HG03354 (cell line): ENCODE measurements around the gene HOXB3.

ENCODE experiments used
- ATAC-seq: cut with Tn5 transposase; IDR thresholded peaks from one replicate; pipeline ENCODE4 v1.9.1; 2021; ENCODE audit warnings: mild to moderate bottlenecking; ENCODE audit not compliant: unreplicated experiment, poor library complexity, severe bottlenecking

HOXB3 gene

GRCh38 chr17:48613862-48614694 lies 24.0 kb upstream of the HOXB3 start:
- ATAC-seq, result no peak

DNA sequence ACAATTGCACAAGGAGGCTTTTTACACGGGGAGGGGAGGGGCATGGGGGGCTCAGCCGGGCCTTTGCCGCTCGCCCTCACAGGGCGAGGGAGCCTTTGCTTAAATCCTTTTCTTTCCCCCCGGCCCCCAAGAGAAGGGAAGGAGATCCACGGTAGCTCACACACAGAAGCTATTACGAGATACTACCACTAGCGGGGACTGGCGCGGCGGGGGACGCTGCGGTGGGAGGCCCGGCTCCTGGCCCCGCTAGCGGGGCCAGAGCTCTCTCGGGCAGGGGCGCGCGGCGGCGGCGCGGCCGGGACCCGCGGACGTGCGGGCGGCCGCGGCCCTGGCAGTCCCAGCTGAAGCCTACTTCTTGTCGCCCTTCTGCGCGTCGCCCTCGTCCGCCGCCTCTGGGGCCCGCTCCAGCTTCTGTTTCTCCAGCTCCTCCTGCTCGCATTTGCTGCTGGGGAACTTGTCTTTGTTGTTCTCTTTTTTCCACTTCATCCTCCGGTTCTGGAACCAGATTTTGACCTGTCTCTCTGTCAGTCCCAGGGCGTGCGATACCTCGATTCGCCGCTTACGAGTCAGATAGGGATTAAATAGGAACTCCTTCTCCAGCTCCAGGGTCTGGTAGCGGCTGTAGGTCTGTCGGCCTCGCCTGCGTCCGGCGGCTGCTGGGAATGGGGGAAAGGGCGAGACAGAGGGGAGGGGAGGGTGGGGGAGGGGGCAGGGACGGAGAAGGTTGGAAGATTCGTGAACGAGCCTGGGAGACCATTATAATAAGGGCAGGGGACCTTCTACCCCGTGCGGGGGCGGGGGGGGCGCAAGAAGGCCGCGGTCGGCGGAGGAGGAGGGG lies 23.0 kb upstream of the HOXB3 start:
- ATAC-seq, result peak; percentile 54

DNA sequence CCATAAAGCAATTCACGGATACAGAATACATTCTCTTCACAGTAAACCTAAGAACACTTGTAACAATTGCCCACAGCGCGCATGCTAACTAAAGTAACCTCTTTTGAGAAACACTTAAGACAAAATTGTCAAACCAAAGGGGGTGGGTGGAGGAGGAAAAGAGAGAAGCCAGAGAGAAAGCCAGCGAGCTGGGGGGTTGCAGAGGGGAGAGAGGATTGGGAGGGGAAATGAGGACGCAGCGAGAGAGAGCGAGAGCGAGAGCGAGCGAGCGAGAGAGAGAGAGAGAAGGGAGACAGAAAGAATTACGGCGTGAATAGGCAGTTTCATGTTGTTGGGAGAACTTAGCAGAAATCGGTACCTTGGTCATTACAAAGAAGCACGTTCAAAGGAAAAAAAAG lies 22.4 kb upstream of the HOXB3 start:
- no peak for ATAC-seq

GRCh38 chr17:48611681-48612455 lies 21.8 kb upstream of the HOXB3 start:
- ATAC-seq, result no peak

- ATAC-seq, result peak; percentile 10
These were observed 21.2 kb upstream of the HOXB3 start for GRCh38 chr17:48611213-48611612.

GRCh38 chr17:48610282-48611211 lies 20.5 kb upstream of the HOXB3 start, which contains the start of gene HOXB7:
Gene HOXB7 (minus strand): TSS chr17:48611017. CDS start chr17:48610918, 99 bp downstream.
- ATAC-seq, result peak; percentile 49

- ATAC-seq, result no peak
These were observed 19.8 kb upstream of the HOXB3 start for GRCh38 chr17:48609759-48610281.

GRCh38 chr17:48609033-48609432 lies 19.0 kb upstream of the HOXB3 start:
- ATAC-seq, result no peak

GRCh38 chr17:48608494-48608834 lies 18.4 kb upstream of the HOXB3 start:
- no peak for ATAC-seq

DNA sequence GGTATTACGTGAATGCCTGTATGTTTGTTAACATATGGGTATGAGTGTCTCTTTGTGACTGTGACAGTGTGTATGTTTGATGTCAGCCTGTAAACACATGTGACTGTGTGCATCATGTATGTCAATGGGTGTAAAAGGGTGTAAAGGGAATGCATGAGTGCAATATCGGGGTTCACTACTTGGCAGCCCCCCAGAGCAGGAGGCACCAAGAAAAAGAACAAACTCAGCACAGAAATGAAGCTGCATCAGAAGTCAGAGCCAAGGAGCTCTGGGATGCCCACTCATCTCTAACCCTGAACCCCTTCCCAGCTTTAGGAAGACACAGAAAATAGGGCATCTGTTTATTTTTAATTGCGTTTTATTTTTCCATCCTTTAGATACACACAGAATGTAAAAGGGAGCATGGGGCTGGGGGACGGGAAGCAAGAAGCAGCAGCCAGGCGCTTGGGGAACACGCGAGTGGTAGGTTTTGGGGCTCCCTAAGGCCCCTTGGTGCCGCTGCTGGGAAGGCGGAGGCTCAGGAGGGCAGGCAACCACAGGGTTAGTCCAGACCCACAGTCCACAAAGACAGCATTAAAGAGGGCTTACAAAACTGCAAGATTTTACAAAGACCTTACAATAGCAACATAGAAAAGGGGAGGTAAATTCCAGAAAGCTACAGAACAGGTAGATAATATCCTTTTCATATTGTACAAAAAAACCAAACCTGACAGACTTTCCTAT lies 17.0 kb upstream of the HOXB3 start:
- no peak for ATAC-seq

GRCh38 chr17:48605991-48606891 lies 16.2 kb upstream of the HOXB3 start:
- no peak for ATAC-seq

GRCh38 chr17:48605409-48605919 lies 15.4 kb upstream of the HOXB3 start:
- ATAC-seq, result no peak

DNA sequence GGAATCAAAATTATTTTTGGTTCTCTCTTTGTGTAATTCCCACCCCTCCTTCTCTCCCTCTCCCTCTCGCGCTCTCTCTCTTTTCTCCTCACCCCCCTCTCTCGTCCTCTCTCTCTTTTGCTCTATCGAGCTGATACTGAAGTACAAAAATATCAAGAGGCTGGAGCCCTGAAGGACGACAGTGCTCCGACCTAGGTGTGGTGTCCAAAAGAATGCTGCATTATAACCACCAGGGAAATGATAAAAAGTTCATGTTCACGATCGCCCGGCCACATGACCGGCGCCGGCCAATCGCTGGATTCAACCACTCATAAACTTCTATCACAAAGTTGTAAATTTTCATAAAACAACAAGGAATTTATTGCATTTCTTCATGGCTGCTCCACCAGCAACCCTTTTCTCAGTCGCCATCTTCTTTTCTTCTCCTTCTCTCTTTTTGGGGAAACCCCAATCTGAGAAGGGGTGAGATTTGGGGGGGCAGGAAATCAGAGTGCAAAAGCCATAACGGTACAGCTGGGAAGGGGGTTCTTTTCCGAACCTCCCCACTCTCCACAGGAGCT lies 14.8 kb upstream of the HOXB3 start, which contains the start of gene HOXB6:
TSS of gene HOXB6 (minus strand) at position 217 of the 560 bp plus-strand sequence. CDS start 6,836 bp downstream, outside the sequence.
- ATAC-seq, result no peak

GRCh38 chr17:48603959-48604769 lies 14.1 kb upstream of the HOXB3 start:
- no peak for ATAC-seq

DNA sequence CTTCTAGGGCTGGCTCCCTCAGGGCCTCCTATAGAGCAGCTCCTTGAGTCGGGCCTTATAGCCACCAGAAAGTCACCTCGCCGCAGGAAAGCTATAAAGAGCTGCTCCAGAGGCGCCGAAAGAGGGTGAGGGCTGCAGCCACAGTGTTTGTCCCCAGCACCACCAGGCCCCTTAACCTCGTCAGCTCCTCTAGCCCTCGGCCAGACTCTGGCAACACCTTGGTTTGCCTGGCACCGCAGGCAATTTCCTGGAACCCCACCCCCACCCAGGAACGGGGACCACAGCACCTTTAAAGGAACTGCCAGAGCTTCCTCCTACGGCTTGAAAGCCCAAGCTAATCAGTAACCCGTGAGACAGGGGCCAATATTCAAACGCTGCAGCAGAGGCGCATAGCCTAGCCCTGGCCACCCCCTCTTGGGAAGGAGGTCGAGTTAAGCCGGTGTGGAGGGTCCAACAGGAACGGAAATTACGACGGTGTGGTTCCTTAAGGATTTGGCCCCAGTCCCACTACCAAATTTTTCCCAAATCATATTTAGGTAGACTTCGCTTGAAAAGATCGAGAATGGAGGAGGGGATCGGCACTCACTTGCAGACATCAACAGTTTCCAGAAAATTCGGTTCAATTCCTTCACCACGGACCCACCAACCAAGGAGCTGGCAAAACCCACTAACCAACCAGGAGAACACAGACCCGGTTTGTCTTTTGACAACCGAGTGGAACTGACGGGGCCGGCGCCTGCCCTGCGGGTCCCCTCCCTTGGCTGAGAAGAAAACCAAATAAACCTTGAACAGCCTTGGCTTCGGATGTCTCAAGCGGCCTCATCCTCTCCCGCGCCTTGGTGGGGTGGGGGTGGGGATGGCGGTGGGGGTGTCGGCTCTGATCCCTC lies 11.7 kb upstream of the HOXB3 start:
- no peak for ATAC-seq
